ENCODE measurements around the gene FAM174A. TPM values are rescaled to one million over a fixed set of nuclear protein-coding genes. Genes with fewer than 3 reads are reported as not detected.

The FAM174A gene
- total RNA-seq, 1 experiment from 2014 or later, result 3.1 TPM

- POLR2A ChIA-PET (ENCODE audit: low non-redundant PET), result no interaction called here
- H3K27me3 ChIP-seq (replicated peaks; ENCODE audit: insufficient read depth, low read depth, low read length, poor library complexity), result no peaks in the 10 kb centered on the region
- H3K36me3 ChIP-seq (ENCODE audit: insufficient read depth, low read length, poor library complexity, severe bottlenecking), result no peaks in the 10 kb centered on the region
- H3K27ac ChIP-seq (ENCODE audit: low read depth, low read length, poor library complexity, severe bottlenecking), result no peak overlapping the region
- no peak for DNase-seq (ENCODE audit: low spot score)
- CTCF ChIA-PET, result no interaction called here
- no peaks in the 10 kb centered on the region for H3K9me3 ChIP-seq (ENCODE audit: low read depth, low read length, poor library complexity, severe bottlenecking)
- H3K4me1 ChIP-seq (ENCODE audit: insufficient read depth, low read length, poor library complexity, severe bottlenecking), result no peaks in the 10 kb centered on the region
- no peak overlapping the region for H3K4me3 ChIP-seq (ENCODE audit: low read depth, low read length, poor library complexity, severe bottlenecking)
- TF ChIP-seq CTCF (conservative IDR thresholded peaks at IDR 0.05; ENCODE audit: low read depth, low read length) (no peak), EZH2 (IDR thresholded peaks at IDR 0.05; ENCODE audit: borderline replicate concordance, low read depth, low read length, poor library complexity, severe bottlenecking) (no peak)
- BruUV-seq (replicated peaks), result no TSS peak
- intact Hi-C loops (cut with micrococcal nuclease; ENCODE audit: unreplicated experiment), result no loop called here
Measured at GRCh38 chr5:100502684-100503083, 32.5 kb upstream of the FAM174A start.

- CTCF ChIA-PET, result no interaction called here
Measured at GRCh38 chr5:100505984-100506670, 29.0 kb upstream of the FAM174A start.

GRCh38 chr5:100516285-100516684 lies 18.9 kb upstream of the FAM174A start:
- peaks cover 3% of the 10 kb centered on the region for H3K9me3 ChIP-seq (ENCODE audit: low read depth, low read length, poor library complexity, severe bottlenecking)
- no peak overlapping the region for H3K27ac ChIP-seq (ENCODE audit: low read depth, low read length, poor library complexity, severe bottlenecking)
- no peaks in the 10 kb centered on the region for H3K36me3 ChIP-seq (ENCODE audit: insufficient read depth, low read length, poor library complexity, severe bottlenecking)
- CTCF ChIA-PET, result no interaction called here
- no peak for DNase-seq (ENCODE audit: low spot score)
- no peak overlapping the region for H3K4me3 ChIP-seq (ENCODE audit: low read depth, low read length, poor library complexity, severe bottlenecking)
- no peaks in the 10 kb centered on the region for H3K4me1 ChIP-seq (ENCODE audit: insufficient read depth, low read length, poor library complexity, severe bottlenecking)
- no peak for TF ChIP-seq CTCF (conservative IDR thresholded peaks at IDR 0.05; ENCODE audit: low read depth, low read length)
- no peak for TF ChIP-seq EZH2 (IDR thresholded peaks at IDR 0.05; ENCODE audit: borderline replicate concordance, low read depth, low read length, poor library complexity, severe bottlenecking)
- no peaks in the 10 kb centered on the region for H3K27me3 ChIP-seq (replicated peaks; ENCODE audit: insufficient read depth, low read depth, low read length, poor library complexity)
- no TSS peak for BruUV-seq (replicated peaks)
- POLR2A ChIA-PET (ENCODE audit: low non-redundant PET), result no interaction called here
- intact Hi-C loops (cut with micrococcal nuclease; ENCODE audit: unreplicated experiment), result no loop called here

More at GRCh38 chr5:100505984-100506670, 29.0 kb upstream of the FAM174A start:
- POLR2A ChIA-PET (ENCODE audit: low non-redundant PET), result no interaction called here
- no peak overlapping the region for H3K4me3 ChIP-seq (ENCODE audit: low read depth, low read length, poor library complexity, severe bottlenecking)
- intact Hi-C loops (cut with micrococcal nuclease; ENCODE audit: unreplicated experiment), result no loop called here
- peak; percentile 18 for DNase-seq (ENCODE audit: low spot score)
- no peaks in the 10 kb centered on the region for H3K9me3 ChIP-seq (ENCODE audit: low read depth, low read length, poor library complexity, severe bottlenecking)
- BruUV-seq (replicated peaks), result no TSS peak
- H3K27me3 ChIP-seq (replicated peaks; ENCODE audit: insufficient read depth, low read depth, low read length, poor library complexity), result no peaks in the 10 kb centered on the region
- no peaks in the 10 kb centered on the region for H3K4me1 ChIP-seq (ENCODE audit: insufficient read depth, low read length, poor library complexity, severe bottlenecking)
- no peaks in the 10 kb centered on the region for H3K36me3 ChIP-seq (ENCODE audit: insufficient read depth, low read length, poor library complexity, severe bottlenecking)
- TF ChIP-seq CTCF (conservative IDR thresholded peaks at IDR 0.05; ENCODE audit: low read depth, low read length) (no peak), EZH2 (IDR thresholded peaks at IDR 0.05; ENCODE audit: borderline replicate concordance, low read depth, low read length, poor library complexity, severe bottlenecking) (no peak)
- H3K27ac ChIP-seq (ENCODE audit: low read depth, low read length, poor library complexity, severe bottlenecking), result no peak overlapping the region
